Muscle of leg (tissue), 11 donors: Measurements from ENCODE around the gene SPATA33. TPM values are rescaled to one million over a fixed set of nuclear protein-coding genes. Genes with fewer than 3 reads are reported as not detected.
"Not testable (repeated sequence)": the region's sequence is repeated elsewhere in the genome, so short reads cannot be mapped to it uniquely, and the experiment has no call there.

Experiments used
- DNase-seq: peaks from one replicate; pipeline ENCODE4 v3.0.0; 2013
- H3K27ac ChIP-seq: one replicate; pipeline ENCODE4 v1.5.1; 2013; ENCODE audit warnings: mild to moderate bottlenecking, low read length, control low read depth
- H3K27me3 ChIP-seq: one replicate; pipeline ENCODE4 v1.6.1; 2013; ENCODE audit warnings: low read length; ENCODE audit not compliant: control insufficient read depth, insufficient read depth
- H3K36me3 ChIP-seq: one replicate; pipeline ENCODE4 v1.6.1; 2013; ENCODE audit warnings: low read length; ENCODE audit not compliant: control insufficient read depth, insufficient read depth
- H3K4me1 ChIP-seq: one replicate; pipeline ENCODE4 v1.6.1; 2013; ENCODE audit warnings: low read length; ENCODE audit not compliant: control insufficient read depth, insufficient read depth
- H3K4me3 ChIP-seq: one replicate; pipeline ENCODE4 v1.5.1; 2013; ENCODE audit warnings: low read length, control low read depth
- H3K9me3 ChIP-seq: replicated peaks from 2 replicates; pipeline ENCODE4 v1.6.1; 2013; ENCODE audit warnings: low read depth, low read length; ENCODE audit not compliant: control insufficient read depth
- WGBS: methylation state at CpG from one replicate; pipeline ENCODE4 v1.1.5; 2013; ENCODE audit warnings: missing lambda C conversion rate; ENCODE audit not compliant: insufficient coverage; 5-methylcytosine and 5-hydroxymethylcytosine counted together
- polyA plus RNA-seq, 8 donors: library from polyadenylated mRNA; unstranded; fragments of 120-200 nt; gene quantifications; one replicate each; pipeline versions ENCODE4 v1.2.1 to v1.2.3, GENCODE V29; 2013; ENCODE audit warnings: inconsistent platforms in 1 of 8, low replicate concordance in 1 of 8; ENCODE audit not compliant: insufficient read length in 8 of 8, insufficient read depth in 1 of 8
- total RNA-seq: library from RNA; stranded (reverse); fragments of 120-200 nt; gene quantifications from one replicate; pipeline ENCODE4 v1.2.4, GENCODE V29; 2013

The SPATA33 gene
- total and polyA plus RNA-seq, 9 donors = 2.7 to 7.1 (median 4.7) TPM

GRCh38 chr16:89661215-89661614, 3.6 kb downstream of the SPATA33 start:
- no peak for DNase-seq
- no CpG with 5 or more reads among the region's 9 CpGs for WGBS
- Histone ChIP-seq H3K27me3 (no peaks in the 10 kb centered on the region), H3K36me3 (peaks cover 22% of the 10 kb centered on the region), H3K27ac (no peak overlapping the region), H3K4me1 (peaks cover 17% of the 10 kb centered on the region), H3K4me3 (no peak overlapping the region), H3K9me3 (no peaks in the 10 kb centered on the region)

DNA sequence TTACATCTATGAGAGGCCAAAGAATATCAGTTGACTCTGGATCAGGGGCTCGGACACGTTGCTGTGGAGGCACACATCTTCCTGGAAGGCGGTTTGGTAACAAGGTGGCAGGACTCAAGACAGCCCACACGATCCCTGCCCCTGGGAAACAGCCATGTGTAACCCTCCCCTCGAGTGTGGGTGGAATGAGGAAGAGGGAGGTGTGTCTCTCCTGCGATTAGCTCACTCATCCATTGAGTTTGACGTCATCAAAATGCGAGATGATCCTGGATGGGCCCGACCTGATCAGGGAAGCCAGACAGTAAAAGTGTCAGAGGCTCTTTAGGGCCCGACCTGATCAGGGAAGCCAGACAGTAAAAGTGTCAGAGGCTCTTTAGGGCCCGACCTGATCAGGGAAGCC, 6.6 kb downstream of the SPATA33 start:
- DNase-seq, H3K4me1 ChIP-seq, H3K27me3 ChIP-seq, H3K4me3 ChIP-seq, H3K9me3 ChIP-seq, H3K27ac ChIP-seq: not testable (repeated sequence)
- WGBS = 67% methylated on average over 5 of the region's 11 CpGs
- H3K36me3 ChIP-seq = peaks cover 22% of the 10 kb centered on the region

DNA sequence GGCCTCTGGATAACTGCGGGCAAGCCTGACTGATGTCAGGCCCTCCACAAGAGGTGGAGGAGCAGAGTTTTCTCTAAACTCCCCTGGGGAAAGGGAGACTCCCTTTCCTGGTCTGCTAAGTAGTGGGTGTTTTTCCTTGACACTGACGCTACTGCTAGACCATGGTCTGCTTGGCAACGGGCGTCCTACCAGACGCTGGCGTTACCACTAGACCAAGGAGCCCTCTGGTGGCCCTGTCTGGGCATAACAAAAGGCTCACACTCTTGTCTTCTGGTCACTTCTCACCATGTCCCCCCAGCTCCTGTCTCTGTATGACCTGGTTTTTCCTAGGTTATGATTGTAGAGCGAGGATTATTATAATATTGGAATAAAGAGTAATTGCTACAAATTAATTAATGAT, 9.4 kb downstream of the SPATA33 start:
- H3K36me3 ChIP-seq = peaks cover 11% of the 10 kb centered on the region
- H3K27me3 ChIP-seq, H3K27ac ChIP-seq, H3K9me3 ChIP-seq, H3K4me1 ChIP-seq, DNase-seq, H3K4me3 ChIP-seq: not testable (repeated sequence)
- WGBS = no CpG with 5 or more reads among the region's 7 CpGs

DNA sequence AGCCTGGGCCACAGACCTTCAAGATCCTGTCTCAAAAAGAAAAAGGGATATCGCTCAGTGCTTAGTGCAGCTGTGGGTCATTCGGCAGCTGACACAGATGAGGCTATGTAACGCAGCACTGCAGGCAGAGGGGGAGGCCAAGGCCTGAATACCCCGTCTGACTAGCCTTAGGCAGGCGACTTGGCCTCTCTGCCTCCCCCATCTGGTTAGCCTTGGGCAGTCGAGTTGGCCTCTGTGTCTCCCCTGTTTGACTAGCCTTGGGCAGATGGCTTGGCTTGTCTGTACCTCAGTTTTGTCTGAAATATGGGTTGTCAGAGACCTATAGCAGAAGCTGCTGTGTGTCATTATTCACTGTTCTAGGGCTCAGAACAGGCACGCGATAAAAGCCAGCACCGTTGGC, 10.0 kb downstream of the SPATA33 start:
- WGBS = 88% methylated on average over 9 of the region's 9 CpGs
- no peak overlapping the region for H3K27ac ChIP-seq
- H3K4me3 ChIP-seq = no peak overlapping the region
- no peaks in the 10 kb centered on the region for H3K27me3 ChIP-seq
- no peaks in the 10 kb centered on the region for H3K9me3 ChIP-seq
- no peaks in the 10 kb centered on the region for H3K4me1 ChIP-seq
- peaks cover 11% of the 10 kb centered on the region for H3K36me3 ChIP-seq
- DNase-seq = no peak

- H3K4me1 ChIP-seq = no peaks in the 10 kb centered on the region
- WGBS = 71% methylated on average over 2 of the region's 5 CpGs
- H3K27me3 ChIP-seq = no peaks in the 10 kb centered on the region
- H3K36me3 ChIP-seq = peaks cover 4% of the 10 kb centered on the region
- H3K9me3 ChIP-seq = no peaks in the 10 kb centered on the region
- H3K27ac ChIP-seq = no peak overlapping the region
- no peak for DNase-seq
- H3K4me3 ChIP-seq = no peak overlapping the region
These were observed 11.1 kb downstream of the SPATA33 start for GRCh38 chr16:89668790-89669158.

DNA sequence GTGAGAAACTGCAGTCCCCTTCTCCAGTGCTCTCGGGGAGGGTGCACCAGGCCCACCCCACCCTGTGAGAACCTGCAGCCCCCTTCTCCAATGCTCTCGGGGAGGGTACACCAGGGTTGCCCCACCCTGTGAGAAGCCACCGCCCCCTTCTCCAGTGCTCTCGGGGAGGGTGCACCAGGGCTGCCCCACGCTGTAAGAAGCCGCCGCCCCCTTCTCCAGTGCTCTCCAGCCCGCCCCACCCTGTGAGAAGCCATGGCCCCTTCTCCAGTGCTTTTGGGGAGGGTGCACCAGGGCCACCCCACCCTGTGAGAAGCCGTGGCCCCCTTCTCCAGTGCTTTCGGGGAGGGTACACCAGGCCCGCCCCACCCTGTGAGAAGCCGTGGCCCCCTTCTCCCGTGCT, 12.1 kb downstream of the SPATA33 start:
- Histone ChIP-seq H3K4me3 (no peak overlapping the region), H3K27ac (no peak overlapping the region), H3K27me3 (no peaks in the 10 kb centered on the region), H3K9me3 (no peaks in the 10 kb centered on the region), H3K36me3 (no peaks in the 10 kb centered on the region), H3K4me1 (no peaks in the 10 kb centered on the region)
- no peak for DNase-seq
- WGBS = 87% methylated on average over 12 of the region's 13 CpGs

GRCh38 chr16:89670496-89671431, 13.1 kb downstream of the SPATA33 start:
- no peak for DNase-seq
- no peak overlapping the region for H3K27ac ChIP-seq
- WGBS = 87% methylated on average over 4 of the region's 10 CpGs
- H3K4me1 ChIP-seq = no peaks in the 10 kb centered on the region
- no peaks in the 10 kb centered on the region for H3K36me3 ChIP-seq
- no peaks in the 10 kb centered on the region for H3K9me3 ChIP-seq
- H3K4me3 ChIP-seq = no peak overlapping the region
- H3K27me3 ChIP-seq = no peaks in the 10 kb centered on the region

DNA sequence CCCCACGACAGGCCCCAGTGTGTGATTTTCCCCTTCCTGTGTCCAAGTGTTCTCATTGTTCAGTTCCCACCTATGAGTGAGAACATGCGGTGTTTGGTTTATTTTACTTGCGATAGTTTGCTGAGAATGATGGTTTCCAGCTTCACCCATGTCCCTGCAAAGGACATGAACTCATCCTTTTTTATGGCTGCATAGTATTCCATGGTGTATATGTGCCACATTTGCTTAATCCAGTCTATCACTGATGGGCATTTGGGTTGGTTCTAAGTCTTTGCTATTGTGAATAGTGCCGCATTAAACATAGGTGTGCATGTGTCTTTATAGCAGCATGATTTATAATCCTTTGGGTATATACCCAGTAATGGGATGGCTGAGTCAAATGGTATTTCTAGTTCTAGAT, 13.9 kb downstream of the SPATA33 start:
- WGBS = no CpG with 5 or more reads among the region's 4 CpGs
- H3K4me1 ChIP-seq, H3K4me3 ChIP-seq, H3K27ac ChIP-seq, H3K36me3 ChIP-seq, H3K9me3 ChIP-seq, H3K27me3 ChIP-seq, DNase-seq: not testable (repeated sequence)

- H3K4me3 ChIP-seq = no peak overlapping the region
- peak overlapping the region; percentile 66 for H3K27ac ChIP-seq
- 91% methylated on average over 12 of the region's 16 CpGs for WGBS
- DNase-seq = no peak
- H3K9me3 ChIP-seq = no peaks in the 10 kb centered on the region
- H3K36me3 ChIP-seq = no peaks in the 10 kb centered on the region
- no peaks in the 10 kb centered on the region for H3K4me1 ChIP-seq
- H3K27me3 ChIP-seq = no peaks in the 10 kb centered on the region
These were observed 14.7 kb downstream of the SPATA33 start for GRCh38 chr16:89672177-89672941.

- Histone ChIP-seq H3K4me3 (no peak overlapping the region), H3K27ac (no peak overlapping the region), H3K9me3 (peaks cover 8% of the 10 kb centered on the region), H3K36me3 (no peaks in the 10 kb centered on the region), H3K27me3 (no peaks in the 10 kb centered on the region), H3K4me1 (no peaks in the 10 kb centered on the region)
- DNase-seq = no peak
- no CpG with 5 or more reads among the region's 2 CpGs for WGBS
These were observed 20.6 kb downstream of the SPATA33 start for GRCh38 chr16:89678258-89678657.
